Measurements from ENCODE around the gene PPP3CA. TPM values are rescaled to one million over a fixed set of nuclear protein-coding genes. Genes with fewer than 3 reads are reported as not detected.

Gene PPP3CA
- total RNA-seq, 1 experiment from 2014 or later: 129 TPM

- Histone ChIP-seq H3K27me3 (replicated peaks; ENCODE audit: insufficient read depth, low read depth, low read length, poor library complexity) (no peaks in the 10 kb centered on the region), H3K9me3 (ENCODE audit: low read depth, low read length, poor library complexity, severe bottlenecking) (peaks cover 2% of the 10 kb centered on the region), H3K4me1 (ENCODE audit: insufficient read depth, low read length, poor library complexity, severe bottlenecking) (peaks cover 35% of the 10 kb centered on the region), H3K27ac (ENCODE audit: low read depth, low read length, poor library complexity, severe bottlenecking) (no peak overlapping the region), H3K36me3 (ENCODE audit: insufficient read depth, low read length, poor library complexity, severe bottlenecking) (no peaks in the 10 kb centered on the region), H3K4me3 (ENCODE audit: low read depth, low read length, poor library complexity, severe bottlenecking) (no peak overlapping the region)
- peak; percentile 73 for DNase-seq (ENCODE audit: low spot score)
- TF ChIP-seq CTCF (conservative IDR thresholded peaks at IDR 0.05; ENCODE audit: low read depth, low read length): no peak
- TF ChIP-seq EZH2 (IDR thresholded peaks at IDR 0.05; ENCODE audit: borderline replicate concordance, low read depth, low read length, poor library complexity, severe bottlenecking): no peak
- ChIA-PET CTCF (no interaction called here), POLR2A (ENCODE audit: low non-redundant PET) (no interaction called here)
- BruUV-seq (replicated peaks): no TSS peak
- intact Hi-C loops (cut with micrococcal nuclease; ENCODE audit: unreplicated experiment): no loop called here
These were observed 115.1 kb downstream of the PPP3CA start for GRCh38 chr4:101232074-101232776.

- Histone ChIP-seq H3K36me3 (ENCODE audit: insufficient read depth, low read length, poor library complexity, severe bottlenecking) (no peaks in the 10 kb centered on the region), H3K9me3 (ENCODE audit: low read depth, low read length, poor library complexity, severe bottlenecking) (peaks cover 2% of the 10 kb centered on the region), H3K27me3 (replicated peaks; ENCODE audit: insufficient read depth, low read depth, low read length, poor library complexity) (no peaks in the 10 kb centered on the region), H3K4me3 (ENCODE audit: low read depth, low read length, poor library complexity, severe bottlenecking) (no peak overlapping the region), H3K4me1 (ENCODE audit: insufficient read depth, low read length, poor library complexity, severe bottlenecking) (peaks cover 32% of the 10 kb centered on the region), H3K27ac (ENCODE audit: low read depth, low read length, poor library complexity, severe bottlenecking) (no peak overlapping the region)
- POLR2A ChIA-PET (ENCODE audit: low non-redundant PET): no interaction called here
- DNase-seq (ENCODE audit: low spot score): peak; percentile 30
- intact Hi-C loops (cut with micrococcal nuclease; ENCODE audit: unreplicated experiment): no loop called here
- no TSS peak for BruUV-seq (replicated peaks)
- CTCF ChIA-PET: no interaction called here
- TF ChIP-seq CTCF (conservative IDR thresholded peaks at IDR 0.05; ENCODE audit: low read depth, low read length): 0 out of 2 replicates have a peak, but pooled peaks have one; percentile 22
- no peak for TF ChIP-seq EZH2 (IDR thresholded peaks at IDR 0.05; ENCODE audit: borderline replicate concordance, low read depth, low read length, poor library complexity, severe bottlenecking)
These were observed 116.4 kb downstream of the PPP3CA start for GRCh38 chr4:101230801-101231426.

- no peak for TF ChIP-seq CTCF (conservative IDR thresholded peaks at IDR 0.05; ENCODE audit: low read depth, low read length)
- no peak for TF ChIP-seq EZH2 (IDR thresholded peaks at IDR 0.05; ENCODE audit: borderline replicate concordance, low read depth, low read length, poor library complexity, severe bottlenecking)
- H3K36me3 ChIP-seq (ENCODE audit: insufficient read depth, low read length, poor library complexity, severe bottlenecking): no peaks in the 10 kb centered on the region
- H3K4me1 ChIP-seq (ENCODE audit: insufficient read depth, low read length, poor library complexity, severe bottlenecking): peaks cover 32% of the 10 kb centered on the region
- CTCF ChIA-PET: no interaction called here
- POLR2A ChIA-PET (ENCODE audit: low non-redundant PET): no interaction called here
- H3K27ac ChIP-seq (ENCODE audit: low read depth, low read length, poor library complexity, severe bottlenecking): no peak overlapping the region
- DNase-seq (ENCODE audit: low spot score): no peak
- H3K27me3 ChIP-seq (replicated peaks; ENCODE audit: insufficient read depth, low read depth, low read length, poor library complexity): no peaks in the 10 kb centered on the region
- no peak overlapping the region for H3K4me3 ChIP-seq (ENCODE audit: low read depth, low read length, poor library complexity, severe bottlenecking)
- intact Hi-C loops (cut with micrococcal nuclease; ENCODE audit: unreplicated experiment): no loop called here
- no TSS peak for BruUV-seq (replicated peaks)
- peaks cover 2% of the 10 kb centered on the region for H3K9me3 ChIP-seq (ENCODE audit: low read depth, low read length, poor library complexity, severe bottlenecking)
These were observed 118.2 kb downstream of the PPP3CA start for GRCh38 chr4:101229116-101229515.

All from A673 (cell line).